Lower lobe of right lung (tissue), 2 donors: ENCODE data around the gene ALDH9A1. TPM values are rescaled to one million over a fixed set of nuclear protein-coding genes. Genes with fewer than 3 reads are reported as not detected.
"Not testable (repeated sequence)": the region's sequence is repeated elsewhere in the genome, so short reads cannot be mapped to it uniquely, and the experiment has no call there.

Experiments used
- ATAC-seq, 2 donors: fragments of 200-7000 bp; cut with Tn5 transposase; one replicate each; pipeline ENCODE4 v1.9.1; 2020 to 2022; ENCODE audit warnings: mild to moderate bottlenecking in 2 of 2, moderate library complexity in 2 of 2
- DNase-seq: peaks from one replicate; pipeline ENCODE4 v3.0.0-alpha.2; 2020
- H3K27ac ChIP-seq: fragments of 200-600 bp; one replicate; pipeline ENCODE4 v1.8.0; 2022
- H3K27me3 ChIP-seq: fragments of 200-600 bp; one replicate; pipeline ENCODE4 v1.8.0; 2022; ENCODE audit warnings: low read depth
- H3K36me3 ChIP-seq: fragments of 200-600 bp; one replicate; pipeline ENCODE4 v1.8.0; 2022; ENCODE audit warnings: mild to moderate bottlenecking
- H3K4me1 ChIP-seq: fragments of 200-600 bp; one replicate; pipeline ENCODE4 v1.8.0; 2022
- H3K4me3 ChIP-seq: fragments of 200-600 bp; one replicate; pipeline ENCODE4 v1.8.0; 2022; ENCODE audit warnings: mild to moderate bottlenecking
- H3K9me3 ChIP-seq: fragments of 200-600 bp; one replicate; pipeline ENCODE4 v1.8.0; 2022
- CTCF ChIP-seq: fragments of 200-600 bp; IDR thresholded peaks from one replicate; pipeline ENCODE4 v1.8.0; 2022; ENCODE audit warnings: antibody characterized with exemption, mild to moderate bottlenecking
- intact Hi-C: fragments of 100-400 bp; cut with DNase I; formaldehyde crosslinking; loops from one replicate; pipeline ENCODE4 v1.11.0; 2022
- total RNA-seq: library from RNA; stranded (reverse); fragmentation: NEBNext Ultra II Directional; extraction: Animal tissue kit (Norgen Biotek cat#: 25700); gene quantifications from one replicate; pipeline ENCODE4 v1.2.1, GENCODE V29; 2021
- donor health status: DM: no; HTN: yes; CAD: no; lungs with severe emphysema.

Gene ALDH9A1
- total RNA-seq, 1 donor from 2014 or later: 63.0 TPM

GRCh38 chr1:165712764-165713163 lies 14.4 kb upstream of the ALDH9A1 start:
- H3K36me3 ChIP-seq: no peaks in the 10 kb centered on the region
- no peak overlapping the region for H3K4me3 ChIP-seq
- H3K27ac ChIP-seq: no peak overlapping the region
- no peaks in the 10 kb centered on the region for H3K27me3 ChIP-seq
- intact Hi-C loops: no loop called here
- no peak for DNase-seq
- TF ChIP-seq CTCF: no peak
- H3K4me1 ChIP-seq: no peaks in the 10 kb centered on the region
- no peak for ATAC-seq
- H3K9me3 ChIP-seq: no peaks in the 10 kb centered on the region

GRCh38 chr1:165707984-165708706 lies 9.8 kb upstream of the ALDH9A1 start:
- DNase-seq (no peak), ATAC-seq (no peak)
- TF ChIP-seq CTCF: no peak
- no peaks in the 10 kb centered on the region for H3K9me3 ChIP-seq
- no peak overlapping the region for H3K27ac ChIP-seq
- no peaks in the 10 kb centered on the region for H3K4me1 ChIP-seq
- H3K4me3 ChIP-seq: no peak overlapping the region
- H3K27me3 ChIP-seq: peaks cover 7% of the 10 kb centered on the region
- H3K36me3 ChIP-seq: no peaks in the 10 kb centered on the region
- intact Hi-C loops: no loop called here

- Histone ChIP-seq H3K4me3 (no peak overlapping the region), H3K36me3 (no peaks in the 10 kb centered on the region), H3K9me3 (no peaks in the 10 kb centered on the region), H3K27me3 (peaks cover 7% of the 10 kb centered on the region), H3K4me1 (no peaks in the 10 kb centered on the region), H3K27ac (no peak overlapping the region)
- DNase-seq (no peak), ATAC-seq (no peak)
- intact Hi-C loops: no loop called here
- no peak for TF ChIP-seq CTCF
Measured at GRCh38 chr1:165703648-165704047, 5.3 kb upstream of the ALDH9A1 start.

DNA sequence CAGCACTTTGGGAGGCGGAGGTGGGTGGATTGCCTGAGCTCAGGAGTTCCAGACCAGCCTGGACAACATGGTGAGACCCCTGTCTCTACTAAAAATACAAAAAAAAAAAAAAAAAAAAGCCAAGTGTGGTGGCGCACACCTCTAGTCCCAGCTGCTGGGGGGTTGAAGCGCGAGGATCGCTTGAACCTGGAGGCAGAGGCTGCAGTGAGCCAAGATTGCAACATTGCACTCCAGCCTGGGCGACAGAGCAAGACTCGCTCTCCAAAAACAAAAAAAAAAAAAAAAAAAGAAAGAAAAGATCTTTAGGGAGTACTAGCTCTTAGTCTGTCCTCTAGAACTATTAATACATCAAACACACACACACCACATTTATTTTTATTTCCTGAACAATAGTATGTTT lies 3.6 kb upstream of the ALDH9A1 start:
- H3K4me3 ChIP-seq, H3K4me1 ChIP-seq, H3K36me3 ChIP-seq, intact Hi-C loops, H3K9me3 ChIP-seq, ATAC-seq, H3K27ac ChIP-seq, H3K27me3 ChIP-seq, DNase-seq: not testable (repeated sequence)

DNA sequence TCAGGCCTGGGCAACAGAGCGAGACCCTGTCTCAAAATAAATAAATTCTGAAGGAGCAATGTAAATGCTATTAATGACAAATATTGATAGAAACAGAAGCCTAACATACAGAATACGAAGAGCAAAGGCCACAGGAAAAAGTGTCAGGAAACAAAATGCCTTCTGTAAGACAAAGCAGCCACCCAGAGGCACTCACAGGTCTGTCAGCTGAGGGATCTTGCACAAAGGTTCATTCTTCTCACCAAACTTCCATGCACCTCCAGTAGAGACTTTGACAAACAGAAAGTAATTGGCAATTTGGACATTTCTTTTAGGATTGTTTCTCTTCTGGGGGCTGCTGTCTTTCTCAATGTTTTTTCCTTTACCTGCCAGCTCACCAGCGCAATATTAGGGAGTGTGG lies 1.2 kb upstream of the ALDH9A1 start:
- Histone ChIP-seq H3K9me3 (no peaks in the 10 kb centered on the region), H3K36me3 (no peaks in the 10 kb centered on the region), H3K4me3 (no peak overlapping the region), H3K27ac (no peak overlapping the region), H3K4me1 (peaks cover 21% of the 10 kb centered on the region), H3K27me3 (no peaks in the 10 kb centered on the region)
- intact Hi-C loops: no loop called here
- DNase-seq (no peak), ATAC-seq (no peak)
- TF ChIP-seq CTCF: no peak

GRCh38 chr1:165698761-165699052 lies 345 bp upstream of the ALDH9A1 start:
- Histone ChIP-seq H3K9me3 (no peaks in the 10 kb centered on the region), H3K4me1 (peaks cover 21% of the 10 kb centered on the region), H3K4me3 (peak overlapping the region; percentile 88), H3K27ac (peak overlapping the region; percentile 97), H3K36me3 (no peaks in the 10 kb centered on the region), H3K27me3 (no peaks in the 10 kb centered on the region)
- intact Hi-C loops: no loop called here
- no peak for TF ChIP-seq CTCF
- ATAC-seq: no peak
- DNase-seq: no peak
